NCI-H128 (cell line): ENCODE data around the gene GNAI2.
"Not testable (repeated sequence)": the region's sequence is repeated elsewhere in the genome, so short reads cannot be mapped to it uniquely, and the experiment has no call there.

Source experiments
- DNase-seq: peaks from one replicate; lab custom pipeline; 2025; ENCODE audit not compliant: unreplicated experiment; lab: John Stamatoyannopoulos, UW

GNAI2 gene

DNA sequence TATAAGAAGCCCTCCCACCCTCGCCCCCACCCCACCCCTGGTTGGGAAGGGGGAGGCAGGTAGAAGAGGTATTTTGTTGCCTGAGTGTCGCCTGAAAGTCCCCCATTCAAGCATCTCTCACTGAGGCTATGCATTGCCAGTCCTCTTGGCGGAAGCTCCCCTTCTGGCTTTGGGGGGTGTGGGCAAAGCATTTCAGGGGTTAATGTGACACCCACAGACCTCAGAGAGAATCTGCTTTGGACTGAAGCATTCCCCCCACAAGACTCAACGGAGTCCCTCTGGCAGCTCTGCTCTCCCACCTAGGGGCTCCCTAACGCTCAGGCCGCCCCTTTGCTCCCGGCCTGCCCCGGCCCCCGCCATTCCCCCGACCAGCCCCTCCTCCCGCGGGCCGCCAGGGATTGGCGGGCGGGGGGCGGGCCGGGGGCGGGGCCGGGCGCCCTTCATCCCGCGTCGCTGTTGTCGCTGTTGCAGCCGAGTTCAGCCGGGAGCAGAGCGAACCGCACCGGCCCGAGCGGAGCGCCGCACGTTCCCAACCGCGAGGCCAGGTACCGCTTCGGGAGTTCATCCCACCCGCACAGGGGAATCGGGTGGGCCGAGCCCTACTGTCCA is 31.1 kb upstream of the GNAI2 start, which contains the start of gene SLC38A3:
Gene SLC38A3 (plus strand): TSS at position 468 of the 609 bp plus-strand sequence. CDS start 8,929 bp downstream, outside the sequence.
- no peak for DNase-seq

DNA sequence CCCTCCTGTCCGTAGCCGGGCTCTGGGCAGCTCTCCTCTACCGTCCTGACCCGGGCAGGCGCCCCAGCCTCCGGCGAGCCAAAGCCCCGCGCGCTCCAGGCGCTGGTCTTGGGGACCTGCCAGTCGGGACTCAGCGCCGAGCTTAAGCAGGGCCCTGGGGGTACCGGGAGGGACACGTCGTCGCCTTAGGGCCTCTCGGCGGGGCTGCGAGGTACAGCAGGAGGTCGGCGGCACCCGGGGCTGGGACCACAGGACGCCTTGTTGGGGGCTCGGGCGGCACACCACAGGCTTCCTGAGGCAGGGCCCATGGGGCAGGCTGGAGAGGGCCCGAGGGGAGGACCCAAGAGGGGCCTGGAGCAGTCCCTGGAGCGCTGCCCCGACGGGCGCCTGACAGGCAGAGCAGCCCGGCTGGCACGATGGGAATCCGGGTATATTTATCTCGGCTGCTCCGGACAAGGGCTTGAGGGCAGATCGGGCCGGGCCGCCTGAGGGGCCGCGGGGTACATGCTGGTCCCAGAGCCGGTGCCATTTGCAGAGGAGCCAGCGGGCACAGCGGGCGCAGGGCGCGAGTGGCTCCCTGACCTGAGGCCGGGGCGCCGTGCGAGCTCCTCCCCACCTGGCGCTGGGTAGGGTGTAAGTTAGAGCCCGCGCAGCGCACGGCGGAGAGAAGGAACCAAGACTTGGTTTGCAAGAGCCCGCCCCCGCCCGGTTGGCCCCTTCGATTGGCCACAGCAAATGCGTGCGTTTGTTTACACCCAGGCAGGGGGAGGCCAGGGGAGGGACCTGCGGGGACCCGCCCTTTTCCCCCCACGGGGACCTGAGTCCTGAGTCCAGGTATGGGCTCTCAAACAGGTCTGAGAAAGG is 30.4 kb upstream of the GNAI2 start:
- DNase-seq: no peak

DNA sequence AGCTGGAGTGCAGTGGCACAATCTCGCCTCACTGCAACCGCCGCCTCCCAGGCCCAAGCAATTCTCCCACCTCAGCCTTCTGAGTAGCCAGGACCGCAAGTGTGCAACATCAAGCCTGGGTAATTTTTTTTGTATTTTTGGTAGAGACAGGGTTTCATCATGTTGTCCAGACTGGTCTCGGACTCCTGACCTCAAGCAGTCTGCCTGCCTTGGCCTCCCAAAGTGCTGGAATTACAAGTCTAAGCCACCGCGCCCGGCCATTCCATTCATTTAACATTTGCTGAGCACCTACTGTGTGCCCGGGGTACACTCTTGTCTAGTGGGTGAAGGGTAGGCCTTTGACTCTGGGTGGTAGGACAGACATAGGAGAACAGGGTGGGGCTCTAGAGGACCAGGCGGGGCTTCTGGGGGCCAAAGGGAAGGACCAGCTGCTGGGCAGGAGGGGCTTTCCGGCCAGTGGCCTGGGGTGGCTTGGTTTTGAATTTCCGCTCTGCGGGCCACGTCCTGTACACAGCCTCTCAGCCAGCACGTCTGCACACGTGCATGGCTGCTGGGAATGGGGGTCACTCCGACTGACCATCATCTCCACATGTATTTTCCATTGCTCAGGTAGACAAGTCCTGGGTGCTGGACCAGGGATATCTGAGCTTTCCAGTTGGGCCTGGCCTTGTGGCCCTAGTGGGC is 28.5 kb upstream of the GNAI2 start:
- no peak for DNase-seq

DNA sequence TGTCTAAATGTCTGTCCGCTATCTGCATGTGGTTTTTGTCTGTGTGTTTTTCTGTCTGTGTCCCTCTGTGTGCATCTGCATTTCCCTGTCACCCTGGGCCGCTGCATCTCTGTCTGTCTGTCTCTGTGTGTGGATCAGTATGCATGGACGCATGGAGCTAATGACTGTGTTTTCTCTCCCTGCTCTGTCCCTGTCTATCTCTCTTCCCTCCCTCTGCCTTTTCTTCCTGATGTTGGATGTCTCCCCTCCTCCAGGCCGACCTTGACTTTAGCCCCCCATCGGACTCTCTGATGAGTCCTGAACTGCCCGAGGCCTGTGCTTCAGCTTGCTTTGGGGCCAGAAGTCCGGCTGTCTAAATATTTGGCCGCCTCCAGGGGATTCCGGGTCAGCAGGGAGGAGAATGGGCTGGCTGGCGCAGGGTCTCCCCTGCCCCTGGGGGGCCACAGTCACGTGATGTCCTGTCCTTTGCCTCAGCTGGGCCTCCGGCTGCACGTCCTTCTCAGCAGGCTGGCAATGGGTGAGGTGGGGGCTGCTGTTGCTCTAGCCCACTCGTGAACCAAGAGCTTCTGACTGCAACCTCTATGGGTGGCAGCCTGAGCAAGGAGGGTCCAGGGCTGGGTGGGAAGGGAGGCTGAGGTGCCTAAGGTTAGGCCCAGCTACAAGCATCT is 27.2 kb upstream of the GNAI2 start:
- no peak for DNase-seq

DNA sequence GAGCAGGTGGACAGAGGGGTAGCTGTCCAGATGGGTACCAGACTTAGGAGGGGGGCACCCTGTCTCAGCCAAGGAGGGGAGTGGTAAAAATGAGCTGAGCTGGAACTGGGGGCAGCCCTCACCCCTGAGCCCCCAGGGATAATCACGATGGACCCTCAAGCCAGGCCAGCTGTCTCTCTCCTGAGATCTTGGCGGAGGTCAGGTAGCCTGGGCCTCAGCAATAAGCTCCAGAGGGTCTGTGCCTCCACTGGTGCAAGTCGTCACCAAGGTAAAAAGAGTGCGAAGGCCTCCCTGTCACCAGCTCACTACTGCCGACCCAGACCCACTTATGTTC is 25.9 kb upstream of the GNAI2 start:
- DNase-seq: no peak

DNA sequence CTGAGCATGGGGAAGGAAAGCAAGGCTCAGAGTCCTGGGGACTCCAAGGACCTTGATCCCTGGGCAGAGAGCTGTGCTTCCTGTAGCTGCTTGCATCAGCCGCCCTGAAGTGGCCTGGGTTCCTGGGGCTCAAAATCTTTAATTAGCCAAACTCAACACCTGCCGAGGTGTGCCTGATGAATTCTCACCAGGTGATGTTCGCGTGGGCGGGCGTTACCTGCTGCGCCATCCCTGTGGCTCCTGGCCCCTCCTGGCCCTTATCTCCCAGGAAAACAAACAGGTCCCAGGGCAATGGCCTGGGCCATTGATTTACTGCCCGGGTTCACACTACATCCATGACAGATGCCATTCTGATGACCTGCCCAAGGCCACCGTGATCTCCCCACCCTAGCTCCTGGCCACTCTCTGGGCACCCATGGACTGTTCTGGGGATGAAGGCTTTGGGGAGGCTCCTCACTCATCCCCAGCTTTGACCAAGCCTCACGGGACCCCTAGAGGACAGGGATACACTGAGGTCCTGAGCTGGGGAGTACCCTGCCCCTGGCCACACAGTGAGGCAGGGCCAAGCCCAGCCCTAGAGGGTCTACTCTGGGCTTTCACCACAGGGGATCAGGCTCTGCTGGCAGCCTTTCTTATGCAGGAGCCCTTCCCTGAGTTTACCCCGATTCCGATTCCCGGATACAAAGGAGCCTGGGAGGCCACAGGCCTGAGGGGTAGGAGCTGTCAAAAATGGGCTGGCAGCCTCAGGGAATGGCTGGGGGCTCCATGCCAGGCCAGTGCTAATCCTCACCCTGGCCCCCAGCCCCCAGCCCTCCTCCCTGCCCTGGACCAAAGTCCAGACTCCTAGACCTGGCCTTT is 25.3 kb upstream of the GNAI2 start:
- no peak for DNase-seq

DNA sequence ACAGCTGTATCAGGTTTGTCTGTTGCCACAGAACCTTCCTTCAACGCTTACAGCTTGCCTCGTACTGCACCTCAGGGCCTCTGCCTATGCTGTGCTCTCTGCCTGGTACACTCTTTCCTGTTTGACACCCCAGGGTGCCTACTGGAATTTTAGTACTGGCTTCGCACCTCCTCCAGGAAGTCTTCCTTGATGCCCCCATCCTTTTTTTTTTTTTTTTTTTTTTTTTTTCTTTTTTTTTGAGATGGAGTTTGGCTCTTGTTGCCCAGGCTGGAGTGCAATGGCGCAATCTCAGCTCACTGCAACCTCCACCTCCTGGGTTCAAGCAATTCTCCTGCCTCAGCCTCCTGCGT is 24.7 kb upstream of the GNAI2 start:
- DNase-seq: not testable (repeated sequence)

DNA sequence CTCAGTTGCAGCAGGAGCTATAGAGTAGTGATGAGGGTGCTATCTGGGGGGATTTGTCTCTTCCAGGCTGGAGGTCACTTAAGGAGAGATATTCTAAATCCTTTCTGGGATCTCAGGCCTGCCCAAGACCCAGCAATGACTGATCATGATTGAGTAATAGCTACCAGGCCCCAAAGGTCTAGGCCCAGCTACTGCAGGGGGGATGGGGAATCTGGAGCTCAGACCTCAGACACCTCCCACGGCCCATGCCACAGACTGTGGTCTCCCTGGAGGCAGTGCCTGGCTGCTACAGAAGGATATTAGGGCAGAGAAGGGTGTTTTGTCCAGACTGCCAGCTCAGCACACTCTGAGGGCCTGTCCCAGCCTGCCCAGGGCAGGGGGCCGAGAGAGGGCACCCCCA is 24.1 kb upstream of the GNAI2 start:
- DNase-seq: no peak

DNA sequence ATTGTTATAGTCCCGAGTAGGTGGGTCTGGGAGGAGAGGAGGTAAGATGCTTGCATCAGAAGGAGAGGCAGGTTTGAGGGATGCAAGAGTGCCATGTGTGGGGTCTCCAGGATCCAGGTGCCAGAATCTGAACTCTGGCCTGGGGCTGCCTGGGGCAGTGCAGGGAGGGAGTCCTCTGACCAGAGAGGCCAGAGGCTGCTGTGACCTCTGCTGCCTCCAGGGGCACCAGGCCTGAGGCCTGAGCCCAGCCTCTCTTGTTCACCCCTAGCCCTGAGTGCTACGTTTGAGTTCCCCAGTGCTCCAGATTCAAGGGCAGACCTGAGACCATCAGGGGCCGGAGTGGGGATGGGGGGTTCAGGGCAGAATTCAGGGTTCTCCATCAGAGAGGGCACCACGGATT is 23.5 kb upstream of the GNAI2 start:
- no peak for DNase-seq

DNA sequence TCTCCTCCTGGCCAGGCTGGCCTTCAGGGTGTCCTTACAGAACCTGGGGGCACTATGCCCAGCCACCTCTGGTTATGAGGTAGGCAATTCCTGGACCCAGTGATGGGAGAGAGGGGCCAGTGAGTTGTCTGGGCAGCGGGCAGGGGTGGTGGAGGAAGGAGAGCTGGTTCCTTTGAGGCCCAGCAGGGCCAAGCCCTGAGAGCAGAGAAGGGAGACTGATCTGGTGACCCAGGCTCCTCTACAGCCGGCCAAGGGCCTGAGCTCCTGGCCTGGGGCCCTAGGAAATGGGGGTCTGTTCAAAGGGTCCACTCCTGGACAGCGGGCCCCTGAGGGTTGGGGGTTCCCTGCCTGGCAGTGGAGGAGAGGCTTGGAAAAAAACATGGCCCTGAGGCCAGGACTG is 23.0 kb upstream of the GNAI2 start:
- DNase-seq: no peak

DNA sequence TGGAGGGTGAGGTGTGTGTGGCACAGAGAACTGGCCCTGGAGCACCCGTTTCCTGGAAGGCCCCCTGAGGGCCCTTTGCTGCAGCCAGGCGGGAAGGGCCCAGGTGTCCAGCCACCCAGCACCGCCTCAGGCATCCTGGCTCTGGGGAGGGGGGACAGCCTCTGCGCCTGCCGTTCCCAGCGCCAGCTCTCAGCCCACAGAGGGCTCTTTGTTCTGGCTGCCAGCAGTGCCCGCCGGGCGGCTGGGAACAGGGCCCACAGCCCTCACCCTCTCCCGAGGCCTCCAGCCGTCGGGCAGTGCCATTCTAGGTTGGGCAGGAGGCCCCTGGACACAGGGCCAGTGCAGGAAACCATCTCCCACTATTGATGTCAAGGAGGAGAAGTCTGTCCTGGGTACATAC is 22.6 kb upstream of the GNAI2 start:
- no peak for DNase-seq

DNA sequence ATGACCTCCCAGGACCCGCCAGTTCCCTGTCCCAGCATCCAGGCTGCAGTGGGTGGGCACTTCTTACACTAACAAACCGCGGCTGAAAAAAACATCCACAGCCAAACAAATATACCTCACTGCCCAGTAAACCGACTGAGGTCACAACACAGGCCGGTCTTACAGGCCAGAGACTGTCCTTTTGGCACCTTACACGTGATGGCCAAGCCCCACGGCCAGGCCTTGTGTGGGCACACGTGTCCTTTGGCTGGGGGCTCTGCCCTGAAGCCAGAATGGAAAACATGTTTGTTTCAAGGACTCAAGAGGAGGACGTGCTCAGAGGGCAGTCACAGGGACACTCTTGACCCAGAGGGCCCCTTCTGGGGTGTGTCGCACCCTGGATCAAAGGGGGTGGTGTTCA is 21.2 kb upstream of the GNAI2 start:
- no peak for DNase-seq

DNA sequence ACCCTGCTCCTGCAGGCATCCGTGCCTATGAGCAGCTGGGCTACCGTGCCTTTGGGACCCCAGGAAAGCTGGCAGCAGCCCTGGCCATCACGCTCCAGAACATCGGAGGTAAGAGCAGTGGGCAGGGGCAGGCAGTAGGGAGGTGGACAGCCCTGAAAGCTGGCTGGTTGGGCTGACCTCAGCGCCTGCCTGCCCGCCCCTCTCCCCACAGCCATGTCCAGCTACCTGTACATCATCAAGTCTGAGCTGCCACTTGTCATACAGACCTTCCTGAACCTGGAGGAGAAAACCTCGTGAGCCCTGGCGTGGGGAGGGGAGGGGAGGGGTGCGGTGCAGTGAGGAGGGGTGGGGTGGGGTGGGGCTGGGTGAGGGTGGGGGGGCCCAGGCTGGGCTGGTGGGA is 20.5 kb upstream of the GNAI2 start:
- DNase-seq: no peak

DNA sequence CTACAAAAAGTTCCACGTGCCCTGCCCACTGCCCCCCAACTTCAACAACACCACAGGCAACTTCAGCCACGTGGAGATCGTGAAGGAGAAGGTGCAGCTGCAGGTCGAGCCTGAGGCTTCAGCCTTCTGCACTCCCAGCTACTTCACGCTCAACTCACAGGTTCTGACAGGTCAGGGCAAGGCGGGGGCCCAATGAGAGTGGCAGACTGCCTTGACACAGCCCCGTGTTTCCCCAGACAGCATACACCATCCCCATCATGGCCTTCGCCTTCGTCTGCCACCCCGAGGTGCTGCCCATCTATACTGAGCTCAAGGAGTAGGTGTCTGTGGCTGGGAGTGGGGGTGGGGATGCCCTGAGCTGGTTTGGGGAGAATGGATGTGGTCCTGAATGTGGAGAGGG is 18.3 kb upstream of the GNAI2 start:
- no peak for DNase-seq

DNA sequence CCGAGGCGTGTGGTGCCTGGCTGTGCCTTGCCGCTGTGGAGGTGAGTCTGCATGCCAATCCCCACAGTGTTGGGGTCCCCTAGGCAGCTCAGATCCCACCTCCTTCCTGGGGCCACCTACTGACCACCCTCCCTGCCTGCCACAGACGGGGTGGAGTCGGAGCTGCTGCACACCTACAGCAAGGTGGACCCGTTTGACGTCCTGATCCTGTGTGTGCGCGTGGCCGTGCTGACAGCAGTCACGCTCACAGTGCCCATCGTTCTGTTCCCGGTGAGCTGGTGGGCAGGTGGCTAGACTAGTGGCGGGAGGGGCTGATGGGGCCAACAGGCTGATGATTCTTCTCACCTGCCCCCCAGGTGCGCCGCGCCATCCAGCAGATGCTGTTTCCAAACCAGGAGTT is 17.6 kb upstream of the GNAI2 start:
- no peak for DNase-seq

DNA sequence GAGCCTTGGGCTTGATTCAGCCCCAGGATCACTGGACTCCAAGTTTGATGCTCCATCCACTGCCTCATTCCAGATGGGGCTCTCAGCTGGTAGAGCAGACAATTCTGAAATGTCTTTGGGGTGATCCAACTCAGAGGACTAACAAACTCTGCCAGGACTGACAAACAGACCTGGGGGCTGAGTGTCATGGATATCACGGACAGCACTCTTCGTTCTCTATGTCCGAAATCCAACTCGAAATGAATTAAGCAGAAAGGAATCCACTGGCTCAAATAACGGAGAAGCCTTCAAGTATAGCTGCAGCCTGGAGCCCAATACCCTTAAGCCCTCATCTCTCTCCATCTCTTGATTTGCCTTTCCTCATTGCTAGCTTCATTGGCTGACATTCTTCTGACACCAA is 16.7 kb upstream of the GNAI2 start:
- DNase-seq: no peak

DNA sequence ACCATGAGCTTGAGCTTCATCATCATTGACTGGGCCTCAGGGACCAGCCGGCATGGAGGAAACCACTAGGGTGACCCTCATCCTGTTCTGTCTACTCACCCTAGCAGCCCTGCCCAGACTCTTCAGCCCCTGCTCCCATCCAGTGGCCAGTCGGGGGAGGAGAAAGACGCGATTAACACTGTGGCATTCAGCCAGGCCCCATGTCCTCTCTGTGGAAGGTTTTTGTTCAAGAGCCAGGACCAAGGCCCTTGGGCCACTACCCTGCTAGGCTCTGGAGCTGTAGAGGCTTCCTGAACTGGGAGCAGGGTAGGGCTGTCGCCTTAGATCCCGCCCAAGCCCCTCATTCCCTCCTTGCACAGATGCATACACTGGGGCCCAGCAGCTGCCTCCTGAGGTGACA is 15.9 kb upstream of the GNAI2 start:
- DNase-seq: no peak

DNA sequence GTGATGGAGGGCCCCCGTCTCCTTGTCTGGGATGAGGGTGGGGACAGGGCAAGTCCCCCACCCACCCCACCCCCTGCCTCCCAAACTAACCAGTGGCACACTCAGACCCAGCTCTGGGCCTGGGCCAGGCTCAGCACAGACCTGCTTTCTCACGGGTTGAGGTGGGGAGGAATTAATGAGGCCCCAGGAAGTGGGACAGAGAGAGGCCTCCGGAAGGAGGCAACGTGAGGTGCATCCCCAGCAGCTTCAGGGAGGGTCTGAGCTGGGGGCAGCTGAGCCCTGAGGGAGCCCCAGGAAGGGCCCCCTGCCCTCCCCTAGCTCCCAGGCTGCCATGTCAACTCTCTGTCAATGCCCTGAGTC is 15.0 kb upstream of the GNAI2 start:
- no peak for DNase-seq

DNA sequence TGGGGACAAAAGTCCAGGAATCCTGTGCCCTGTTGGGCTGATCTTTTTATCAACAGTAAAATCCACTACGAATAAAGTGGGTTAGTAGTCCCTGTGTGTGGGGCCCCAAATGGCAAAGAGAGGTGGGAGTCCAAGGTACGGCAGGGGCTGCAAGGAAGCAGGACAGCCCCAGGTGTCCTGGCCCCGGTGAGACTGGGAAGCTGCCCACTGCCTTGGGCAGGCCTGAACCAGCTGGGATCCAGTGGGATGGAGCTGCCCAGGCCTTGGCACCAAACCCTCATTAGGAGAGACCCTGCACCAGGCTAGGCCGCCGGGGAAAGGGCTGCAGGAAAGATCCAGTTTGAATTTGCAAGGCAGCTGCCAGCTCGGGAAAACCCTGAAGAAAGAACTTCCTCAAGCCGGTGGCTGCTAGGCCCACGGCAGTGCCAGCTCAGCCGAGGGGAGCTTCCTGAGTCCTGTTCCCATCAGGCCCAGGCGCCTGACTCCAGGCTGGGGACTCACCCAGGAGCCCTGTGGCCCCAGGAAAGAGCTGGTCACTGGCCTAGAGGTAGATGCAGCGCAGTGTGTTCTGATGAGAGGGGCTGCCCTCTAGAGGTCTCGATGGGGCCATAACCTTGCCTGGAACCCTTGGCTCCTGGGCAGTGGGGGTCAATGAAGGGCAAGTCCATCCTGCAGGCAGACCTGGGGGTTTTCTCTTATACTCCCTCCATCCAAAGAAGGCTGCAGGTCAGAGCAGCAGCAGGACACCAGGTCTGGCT is 14.4 kb upstream of the GNAI2 start:
- no peak for DNase-seq

DNA sequence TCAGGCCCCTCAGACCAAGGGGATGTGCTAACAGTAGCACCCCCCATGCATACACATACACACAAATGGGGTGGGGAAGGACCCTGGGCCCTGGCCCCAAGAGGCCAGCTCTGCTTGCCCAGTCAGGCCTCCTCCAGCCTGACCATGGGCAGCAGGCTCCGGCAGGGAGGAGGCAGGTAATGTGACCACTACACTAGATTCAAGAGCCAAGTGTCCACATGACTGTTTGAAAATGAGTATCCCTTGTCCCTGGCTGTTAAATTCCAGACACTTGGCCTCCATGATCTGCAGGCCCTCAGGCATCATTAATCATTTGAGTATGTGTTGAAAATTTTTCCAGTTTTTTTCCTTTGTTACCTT is 13.9 kb upstream of the GNAI2 start:
- DNase-seq: no peak
